ENCODE results near the gene LSM10. TPM values are rescaled to one million over a fixed set of nuclear protein-coding genes. Genes with fewer than 3 reads are reported as not detected.

The LSM10 gene
- total and polyA plus RNA-seq, 2 donors (not counting 3 experiments of a cell fraction or from before 2014, with no cell fraction given), result 38.2 to 76.9 TPM

DNA sequence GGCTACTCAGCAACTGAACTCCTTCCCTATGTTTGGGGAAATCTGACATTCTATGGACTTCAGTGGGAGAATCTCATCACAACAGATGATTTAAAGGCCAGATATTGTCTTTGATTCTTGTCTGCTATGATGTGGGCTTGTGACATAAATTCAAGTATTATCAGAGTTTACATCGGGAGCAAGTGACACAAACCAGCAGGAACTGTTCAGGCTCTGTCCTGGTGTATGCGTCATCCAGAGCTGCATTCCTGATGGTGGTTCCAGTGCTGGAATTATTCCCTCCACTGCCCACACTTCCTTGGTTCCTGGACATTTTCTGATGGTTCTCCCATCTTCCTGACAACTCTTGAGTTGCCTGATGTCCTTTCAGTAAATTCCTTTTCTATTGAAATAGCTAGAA, 10.8 kb upstream of the LSM10 start:
- Histone ChIP-seq H4K20me1 (replicated peaks; ENCODE audit: control insufficient read depth, extremely low read depth, insufficient read depth, low read length) (no peaks in the 10 kb centered on the region), H3K36me3 (ENCODE audit: control insufficient read depth in 2 of 2, extremely low read depth in 1 of 2, insufficient read depth in 2 of 2, low read length in 2 of 2) (no peaks in the 10 kb centered on the region), H3K9ac (replicated peaks; ENCODE audit: extremely low read depth, insufficient read depth, low read length) (no peak overlapping the region), H3K27me3 (ENCODE audit: control insufficient read depth in 2 of 2, insufficient read depth in 2 of 2, low read length in 2 of 2) (no peaks in the 10 kb centered on the region), H2AFZ (ENCODE audit: low read depth, low read length) (no peak overlapping the region), H3K4me2 (ENCODE audit: insufficient read depth, low read length) (no peak overlapping the region), H3K9me1 (replicated peaks; ENCODE audit: control insufficient read depth, extremely low read depth, insufficient read depth, low read length) (no peaks in the 10 kb centered on the region), H3K27ac (ENCODE audit: insufficient read depth, low read depth, low read length) (no peak overlapping the region), H3K9me3 (replicated peaks; ENCODE audit: control insufficient read depth, insufficient read depth, low read length) (no peaks in the 10 kb centered on the region), H3K4me1 (ENCODE audit: control insufficient read depth, extremely low read depth, insufficient read depth, low read length) (no peaks in the 10 kb centered on the region), H3K4me3 (replicated peaks in 1 of 3; ENCODE audit: insufficient read depth in 1 of 3, low read depth in 1 of 3, low read length in 3 of 3) (no peak overlapping the region), H3K79me2 (ENCODE audit: control insufficient read depth, insufficient read depth, low read length) (no peaks in the 10 kb centered on the region)
- no peak for TF ChIP-seq POLR2AphosphoS5 (IDR thresholded peaks at IDR 0.05; ENCODE audit: insufficient read depth, low read depth, low read length)
- TF ChIP-seq EZH2 (IDR thresholded peaks at IDR 0.05; ENCODE audit: borderline replicate concordance, low read depth, low read length, severe bottlenecking), result no peak
- TF ChIP-seq GATA2 (IDR thresholded peaks at IDR 0.05; ENCODE audit: insufficient read depth, insufficient read length, low read depth, low read length), result no peak
- TF ChIP-seq FOS (IDR thresholded peaks at IDR 0.05; ENCODE audit: borderline replicate concordance, insufficient read depth, low read length), result no peak
- TF ChIP-seq, protein P1, sequence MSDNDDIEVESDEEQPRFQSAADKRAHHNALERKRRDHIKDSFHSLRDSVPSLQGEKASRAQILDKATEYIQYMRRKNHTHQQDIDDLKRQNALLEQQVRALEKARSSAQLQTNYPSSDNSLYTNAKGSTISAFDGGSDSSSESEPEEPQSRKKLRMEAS (IDR thresholded peaks at IDR 0.05; ENCODE audit: insufficient read depth, insufficient read length), result no peak
- no peak for TF ChIP-seq MYC (IDR thresholded peaks at IDR 0.05; ENCODE audit: low read depth, low read length)
- TF ChIP-seq POLR2A (IDR thresholded peaks at IDR 0.05; ENCODE audit: low read depth, low read length), result no peak
- TF ChIP-seq JUN (IDR thresholded peaks at IDR 0.05; ENCODE audit: borderline replicate concordance, insufficient read depth, insufficient read length, low read depth), result no peak
- TF ChIP-seq, protein P2, sequence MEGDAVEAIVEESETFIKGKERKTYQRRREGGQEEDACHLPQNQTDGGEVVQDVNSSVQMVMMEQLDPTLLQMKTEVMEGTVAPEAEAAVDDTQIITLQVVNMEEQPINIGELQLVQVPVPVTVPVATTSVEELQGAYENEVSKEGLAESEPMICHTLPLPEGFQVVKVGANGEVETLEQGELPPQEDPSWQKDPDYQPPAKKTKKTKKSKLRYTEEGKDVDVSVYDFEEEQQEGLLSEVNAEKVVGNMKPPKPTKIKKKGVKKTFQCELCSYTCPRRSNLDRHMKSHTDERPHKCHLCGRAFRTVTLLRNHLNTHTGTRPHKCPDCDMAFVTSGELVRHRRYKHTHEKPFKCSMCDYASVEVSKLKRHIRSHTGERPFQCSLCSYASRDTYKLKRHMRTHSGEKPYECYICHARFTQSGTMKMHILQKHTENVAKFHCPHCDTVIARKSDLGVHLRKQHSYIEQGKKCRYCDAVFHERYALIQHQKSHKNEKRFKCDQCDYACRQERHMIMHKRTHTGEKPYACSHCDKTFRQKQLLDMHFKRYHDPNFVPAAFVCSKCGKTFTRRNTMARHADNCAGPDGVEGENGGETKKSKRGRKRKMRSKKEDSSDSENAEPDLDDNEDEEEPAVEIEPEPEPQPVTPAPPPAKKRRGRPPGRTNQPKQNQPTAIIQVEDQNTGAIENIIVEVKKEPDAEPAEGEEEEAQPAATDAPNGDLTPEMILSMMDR (IDR thresholded peaks at IDR 0.05; ENCODE audit: extremely low read depth in 1 of 2, insufficient read depth in 1 of 2, low read depth in 1 of 2, low read length in 2 of 2), result no peak
- intact Hi-C loops (cut with micrococcal nuclease) (no loop called here), dilution Hi-C loops (cut with MboI; ENCODE audit: extremely low pct_ligation_motif_present, low sequenced_read_pairs) (no loop called here)
- FAIRE-seq (no peak), DNase-seq (ENCODE audit: low read depth, low spot score) (no peak)
- BruUV-seq (replicated peaks), result no TSS peak
- CTCF ChIA-PET, result interaction anchor here (0.9 kb wide), 1 partner anchor 65 kb away, joined by 4 read pairs; no protein-coding TSS in a partner anchor
- POLR2A ChIA-PET, result no interaction called here

All from endothelial cell of umbilical vein (primary cell).